IMR-90 (cell line): ENCODE measurements around the gene DHX57. TPM values are rescaled to one million over a fixed set of nuclear protein-coding genes. Genes with fewer than 3 reads are reported as not detected.
"Not testable (repeated sequence)": the region's sequence is repeated elsewhere in the genome, so short reads cannot be mapped to it uniquely, and the experiment has no call there.

Experiments
- ATAC-seq: fragments of 200-7000 bp; cut with Tn5 transposase; 2 replicates; pipeline ENCODE4 v1.9.1; 2020; ENCODE audit warnings: low read depth, mild to moderate bottlenecking, moderate library complexity
- BruUV-seq: library from RNA; stranded (reverse); fragments of 400-500 nt; replicated peaks from 2 replicates; lab custom pipeline; 2021; lab: Mats Ljungman, UMichigan
- CTCF ChIA-PET: fragments of 300-600 bp; formaldehyde crosslinking; extraction: SDS; loops from one replicate; lab custom pipeline; 2021; ENCODE audit warnings: antibody characterized with exemption; lab: Yijun Ruan, JAX
- POLR2A ChIA-PET: fragments of 300-600 bp; sonication (Branson Sonifier 250); formaldehyde crosslinking; loops from one replicate; lab custom pipeline; 2022; ENCODE audit warnings: antibody characterized with exemption; ENCODE audit not compliant: unreplicated experiment; lab: Charles Lee
- DNase-seq: peaks from one replicate; pipeline ENCODE4 v3.0.0; 2013
- H2AFZ ChIP-seq: replicated peaks from 2 replicates; pipeline ENCODE3; 2013; ENCODE audit warnings: low read length, mild to moderate bottlenecking; ENCODE audit not compliant: poor library complexity
- H2AK5ac ChIP-seq: 2 replicates; pipeline ENCODE4 v1.6.1; 2013; ENCODE audit warnings: low read depth, low read length, inconsistent platforms
- H2AK9ac ChIP-seq: replicated peaks from 2 replicates; pipeline ENCODE3; 2013; ENCODE audit warnings: mild to moderate bottlenecking, low read depth, low read length, moderate library complexity; ENCODE audit not compliant: poor library complexity
- H2BK120ac ChIP-seq: 2 replicates; pipeline ENCODE4 v1.6.1; 2013; ENCODE audit warnings: low read depth, low read length, inconsistent platforms
- H2BK15ac ChIP-seq: 3 replicates; pipeline ENCODE4 v1.6.1; 2013; ENCODE audit warnings: low read depth, low read length, inconsistent platforms
- H2BK20ac ChIP-seq: 2 replicates; pipeline ENCODE4 v1.6.1; 2013; ENCODE audit warnings: low read depth, mild to moderate bottlenecking, inconsistent platforms, low read length, moderate library complexity
- H2BK5ac ChIP-seq: 2 replicates; pipeline ENCODE4 v1.6.1; 2013; ENCODE audit warnings: mild to moderate bottlenecking, low read depth, low read length, inconsistent platforms; ENCODE audit not compliant: poor library complexity, severe bottlenecking
- H3K14ac ChIP-seq: replicated peaks from 2 replicates; pipeline ENCODE4 v1.6.1; 2013; ENCODE audit warnings: low read depth, low read length, inconsistent platforms
- H3K18ac ChIP-seq: 2 replicates; pipeline ENCODE4 v1.6.1; 2013; ENCODE audit warnings: low read depth, low read length, control low read depth
- H3K23ac ChIP-seq: 2 replicates; pipeline ENCODE4 v1.6.1; 2013; ENCODE audit warnings: low read depth, low read length, inconsistent platforms
- H3K27ac ChIP-seq: 2 replicates; pipeline ENCODE4 v1.5.1; 2013; ENCODE audit warnings: mild to moderate bottlenecking, control low read depth, low read length; ENCODE audit not compliant: insufficient read depth
- H3K27me3 ChIP-seq: 2 replicates; pipeline ENCODE4 v1.6.1; 2013; ENCODE audit warnings: low read length; ENCODE audit not compliant: control insufficient read depth, insufficient read depth
- H3K36me3 ChIP-seq: 2 replicates; pipeline ENCODE4 v1.6.1; 2013; ENCODE audit warnings: low read length, mixed read lengths; ENCODE audit not compliant: control insufficient read depth, insufficient read depth
- H3K4ac ChIP-seq: 2 replicates; pipeline ENCODE4 v1.6.1; 2013; ENCODE audit warnings: low read depth, low read length, inconsistent platforms
- H3K4me1 ChIP-seq: 2 replicates; pipeline ENCODE4 v1.6.1; 2013; ENCODE audit warnings: low read length, mixed read lengths; ENCODE audit not compliant: control insufficient read depth, insufficient read depth
- H3K4me2 ChIP-seq: 2 replicates; pipeline ENCODE4 v1.6.1; 2013; ENCODE audit warnings: low read depth, mild to moderate bottlenecking, control low read depth, low read length, moderate library complexity
- H3K4me3 ChIP-seq: 2 replicates; pipeline ENCODE4 v1.5.1; 2013; ENCODE audit warnings: low read depth, mild to moderate bottlenecking, control low read depth, low read length, moderate library complexity; ENCODE audit not compliant: insufficient read depth
- H3K56ac ChIP-seq: 2 replicates; pipeline ENCODE4 v1.6.1; 2013; ENCODE audit warnings: low read length, inconsistent platforms; ENCODE audit not compliant: insufficient read depth; ENCODE audit errors: extremely low read depth
- H3K79me1 ChIP-seq, 2 experiments: 2 replicates each; pipeline ENCODE4 v1.6.1; 2013; ENCODE audit warnings: low read length in 2 of 2, inconsistent platforms in 1 of 2, low read depth in 1 of 2
- H3K9ac ChIP-seq: 2 replicates; pipeline ENCODE4 v1.6.1; 2013; ENCODE audit warnings: low read depth, low read length, control low read depth
- H3K9me1 ChIP-seq: 2 replicates; pipeline ENCODE4 v1.6.1; 2013; ENCODE audit warnings: low read length, inconsistent platforms; ENCODE audit not compliant: insufficient read depth
- H3K9me3 ChIP-seq: 2 replicates; pipeline ENCODE4 v1.6.1; 2013; ENCODE audit warnings: low read length; ENCODE audit not compliant: control insufficient read depth, insufficient read depth
- H4K20me1 ChIP-seq: 2 replicates; pipeline ENCODE4 v1.6.1; 2013; ENCODE audit warnings: low read length, inconsistent platforms; ENCODE audit not compliant: insufficient read depth
- H4K5ac ChIP-seq: 2 replicates; pipeline ENCODE4 v1.6.1; 2013; ENCODE audit warnings: mild to moderate bottlenecking, low read depth, low read length, control low read depth
- H4K8ac ChIP-seq, 2 experiments: 2 replicates each; pipeline ENCODE4 v1.6.1; 2013; ENCODE audit warnings: low read depth in 2 of 2, low read length in 2 of 2, control low read depth in 1 of 2, inconsistent platforms in 1 of 2
- H4K91ac ChIP-seq: 2 replicates; pipeline ENCODE4 v1.6.1; 2013; ENCODE audit warnings: low read depth, low read length, inconsistent platforms; ENCODE audit not compliant: insufficient read depth
- CTCF ChIP-seq: conservative IDR thresholded peaks from 2 replicates; pipeline ENCODE4 v1.5.1; 2012; ENCODE audit warnings: mild to moderate bottlenecking, low read depth, low read length, improper control_type of control experiment
- MAFK ChIP-seq: IDR thresholded peaks from 2 replicates; pipeline ENCODE4 v1.6.1; 2012; ENCODE audit warnings: low read depth, low read length, improper control_type of control experiment
- MAZ ChIP-seq: IDR thresholded peaks from 2 replicates; pipeline ENCODE4 v1.6.1; 2012; ENCODE audit warnings: low read depth, mild to moderate bottlenecking, low read length, improper control_type of control experiment, moderate library complexity, borderline replicate concordance
- MXI1 ChIP-seq: IDR thresholded peaks from 2 replicates; pipeline ENCODE4 v1.6.1; 2012; ENCODE audit warnings: low read depth, mild to moderate bottlenecking, low read length, moderate library complexity, borderline replicate concordance
- NFE2L2 ChIP-seq: fragments of 150-350 bp; IDR thresholded peaks from 2 replicates; pipeline ENCODE4 v1.6.1; 2016; ENCODE audit warnings: low read depth, mild to moderate bottlenecking, low read length
- POLR2A ChIP-seq: IDR thresholded peaks from 2 replicates; pipeline ENCODE4 v1.6.1; 2012; ENCODE audit warnings: mild to moderate bottlenecking, low read depth, low read length
- RFX5 ChIP-seq: IDR thresholded peaks from 2 replicates; pipeline ENCODE4 v1.8.0; 2012; ENCODE audit warnings: low read depth, mild to moderate bottlenecking, low read length, moderate library complexity
- WGBS, 2 experiments: methylation state at CpG; one replicate each; pipeline versions ENCODE4 v1.1.5 to v1.1.7; 2013; ENCODE audit warnings: missing lambda C conversion rate in 2 of 2; ENCODE audit not compliant: insufficient read length in 1 of 2; ENCODE audit errors: extremely low coverage in 2 of 2; 5-methylcytosine and 5-hydroxymethylcytosine counted together
- dilution Hi-C: fragments of 300-500 bp; cut with HindIII; formaldehyde crosslinking; loops from one replicate; pipeline ENCODE4 v1.14.3; 2018; ENCODE audit warnings: low sequenced_read_pairs; ENCODE audit not compliant: unreplicated experiment
- in situ Hi-C: fragments of 300-500 bp; cut with MboI; formaldehyde crosslinking; loops from 3 replicates; pipeline ENCODE4 v1.14.3; 2019; ENCODE audit warnings: low sequenced_read_pairs, inconsistent platforms, mixed read lengths
- intact Hi-C: fragments of 100-400 bp; cut with micrococcal nuclease; formaldehyde crosslinking; loops from 2 replicates; pipeline ENCODE4 v1.10.0; 2022
- polyA plus RNA-seq, 3 experiments: library from polyadenylated mRNA; depleted of rRNA; stranded (reverse); fragments of >200 nt; gene quantifications; 2 replicates each; pipeline ENCODE4 v1.2.3, GENCODE V29; 2012; ENCODE audit warnings: low replicate concordance in 1 of 3
- total RNA-seq: library from RNA; depleted of rRNA; stranded (reverse); fragments of >200 nt; gene quantifications from 2 replicates; pipeline ENCODE4 v1.2.3, GENCODE V29; 2012

DHX57 gene
- total and polyA plus RNA-seq, 2 of the 4 experiments (the other 2 are of a cell fraction) = 9.5 to 24.4 TPM

- no peak for ATAC-seq
- Histone ChIP-seq H3K4me2 (no peak overlapping the region), H4K91ac (no peak overlapping the region), H3K9me1 (no peaks in the 10 kb centered on the region), H3K56ac (no peak overlapping the region), H2BK5ac (no peak overlapping the region), H3K23ac (no peak overlapping the region), H3K27ac (no peak overlapping the region), H2BK20ac (no peak overlapping the region), H2BK120ac (no peak overlapping the region), H2AK9ac (no peak overlapping the region), H3K36me3 (no peaks in the 10 kb centered on the region), H4K20me1 (no peaks in the 10 kb centered on the region), H3K79me1 (no peaks in the 10 kb centered on the region), H4K8ac (no peak overlapping the region), H2AFZ (no peak overlapping the region), H3K4me3 (no peak overlapping the region), H2BK15ac (no peak overlapping the region), H4K5ac (no peak overlapping the region), H3K27me3 (no peaks in the 10 kb centered on the region), H3K14ac (no peak overlapping the region), H3K9me3 (no peaks in the 10 kb centered on the region), H3K4ac (no peak overlapping the region), H3K9ac (no peak overlapping the region), H2AK5ac (no peak overlapping the region), H3K18ac (no peak overlapping the region), H3K4me1 (no peaks in the 10 kb centered on the region)
- intact Hi-C loops (no loop called here), in situ Hi-C loops (no loop called here), dilution Hi-C loops (no loop called here)
- no peak for DNase-seq
- CTCF ChIA-PET = no interaction called here
- BruUV-seq = no TSS peak
- no peak for TF ChIP-seq MAZ
- no peak for TF ChIP-seq RFX5
- TF ChIP-seq MAFK = no peak
- TF ChIP-seq MXI1 = no peak
- TF ChIP-seq CTCF = no peak
- no peak for TF ChIP-seq NFE2L2
- no peak for TF ChIP-seq POLR2A
- no CpG with 5 or more reads among the region's 2 CpGs for WGBS, 2 experiments
- POLR2A ChIA-PET = no interaction called here
These were observed 83.0 kb downstream of the DHX57 start for GRCh38 chr2:38792751-38793150.

- H3K4ac ChIP-seq, H2BK120ac ChIP-seq, H2AK5ac ChIP-seq, H4K20me1 ChIP-seq, H4K5ac ChIP-seq, H3K27me3 ChIP-seq, intact Hi-C loops, ATAC-seq, H3K27ac ChIP-seq, H3K4me3 ChIP-seq, H3K9me3 ChIP-seq, CTCF ChIA-PET, H3K4me2 ChIP-seq, H2BK15ac ChIP-seq, H3K14ac ChIP-seq, H2BK20ac ChIP-seq, POLR2A ChIA-PET, H3K18ac ChIP-seq, H3K36me3 ChIP-seq, BruUV-seq, H2BK5ac ChIP-seq, H3K79me1 ChIP-seq, H4K8ac ChIP-seq, in situ Hi-C loops, H3K4me1 ChIP-seq, H2AFZ ChIP-seq, H3K56ac ChIP-seq, H2AK9ac ChIP-seq, DNase-seq, H3K9me1 ChIP-seq, dilution Hi-C loops, H4K91ac ChIP-seq, H3K9ac ChIP-seq, H3K23ac ChIP-seq: not testable (repeated sequence)
- WGBS, 2 experiments = no CpG with 5 or more reads among the region's 8 CpGs
These were observed 83.4 kb downstream of the DHX57 start for GRCh38 chr2:38792321-38792720.
